IPS-18c (cell line): Measurements from ENCODE around the gene GSDMA.

Experiments used
- H3K4me3 ChIP-seq: 2 replicates; pipeline ENCODE4 v1.7.0; 2013; ENCODE audit warnings: low read depth, mild to moderate bottlenecking, low read length, moderate library complexity; ENCODE audit not compliant: insufficient read depth
- H3K9me3 ChIP-seq: one replicate; pipeline ENCODE4 v1.6.1; 2013; ENCODE audit warnings: mild to moderate bottlenecking, low read length, moderate library complexity; ENCODE audit not compliant: control insufficient read depth, insufficient read depth

The GSDMA gene

DNA sequence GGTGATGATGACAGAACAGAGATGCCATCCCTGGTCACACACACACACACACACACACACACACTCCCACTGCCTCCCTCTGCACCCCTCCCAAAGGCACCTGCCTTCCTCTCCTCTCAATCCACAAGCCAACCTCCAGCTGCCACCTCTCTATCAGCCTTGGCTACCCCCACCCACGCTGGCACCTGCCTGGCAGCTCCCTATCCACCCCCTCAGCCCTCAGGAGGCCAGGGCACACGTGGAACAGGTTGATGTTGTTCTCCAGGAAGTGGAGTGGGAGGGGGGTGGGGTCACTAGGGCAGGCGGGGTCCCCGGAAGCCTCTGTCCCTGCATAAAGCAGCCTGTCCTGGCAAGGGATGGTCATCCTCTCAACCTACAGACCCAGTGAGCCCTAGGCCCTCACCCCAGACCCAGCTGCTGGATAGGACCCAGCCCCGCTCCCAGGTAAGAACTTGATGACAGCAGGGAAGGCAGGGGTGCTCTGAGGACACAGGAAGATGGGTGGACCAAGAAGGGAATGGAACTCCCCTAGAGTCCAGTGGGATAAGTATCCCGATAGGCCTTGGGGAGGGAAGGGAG is at the start of gene GSDMA:
Gene GSDMA (plus strand): TSS at position 363 of the 579 bp plus-strand sequence. CDS start 2,684 bp downstream, outside the sequence.
- no peak within 1 kb of the TSS for H3K4me3 ChIP-seq
- H3K9me3 ChIP-seq = no peaks in the 10 kb centered on the region

DNA sequence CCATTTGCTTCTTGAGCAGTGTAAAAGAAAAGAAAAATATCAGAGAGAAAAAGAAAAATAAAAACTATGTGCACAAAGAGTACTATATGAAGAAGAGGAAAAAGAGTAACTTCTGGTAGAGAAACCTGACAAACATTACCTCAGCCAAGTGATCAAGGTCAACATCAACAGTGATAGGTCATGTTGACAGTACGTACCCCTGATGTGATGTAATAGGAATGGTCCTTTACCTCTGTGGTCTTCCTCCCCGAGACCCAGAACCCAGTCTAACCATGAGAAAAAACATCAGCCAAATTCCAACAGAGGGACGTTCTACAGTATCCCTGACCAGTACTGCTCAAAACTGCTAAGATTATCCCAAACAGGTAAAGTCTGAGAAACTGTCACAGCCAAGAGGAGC is 48.8 kb upstream of the GSDMA start:
- no peak overlapping the region for H3K4me3 ChIP-seq

DNA sequence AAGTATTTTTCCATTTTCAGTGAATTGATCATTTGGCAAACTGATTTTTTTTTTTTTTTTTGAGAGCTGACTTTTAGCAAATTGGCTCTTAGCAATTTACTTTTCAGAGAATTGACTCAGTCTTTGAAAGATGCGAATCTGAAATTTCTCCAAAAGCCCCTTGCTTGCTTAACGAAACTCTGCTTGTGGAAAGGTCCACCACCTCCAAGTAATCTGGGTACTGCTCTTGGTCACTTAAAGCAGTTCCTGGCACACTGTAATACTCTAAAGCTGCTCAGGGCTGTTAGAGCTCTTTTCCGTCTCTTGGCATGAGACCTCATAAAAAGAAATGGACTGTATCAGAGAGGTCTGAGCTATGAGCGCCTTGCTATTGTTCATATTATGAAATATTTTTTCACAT is 47.2 kb upstream of the GSDMA start:
- no peak overlapping the region for H3K4me3 ChIP-seq
- H3K9me3 ChIP-seq = no peaks in the 10 kb centered on the region

More for the DNA sequence above, 48.8 kb upstream of the GSDMA start:
- H3K9me3 ChIP-seq = no peaks in the 10 kb centered on the region

GRCh38 chr17:39916918-39917317 is 45.9 kb upstream of the GSDMA start:
- H3K4me3 ChIP-seq = no peak overlapping the region
- no peaks in the 10 kb centered on the region for H3K9me3 ChIP-seq

DNA sequence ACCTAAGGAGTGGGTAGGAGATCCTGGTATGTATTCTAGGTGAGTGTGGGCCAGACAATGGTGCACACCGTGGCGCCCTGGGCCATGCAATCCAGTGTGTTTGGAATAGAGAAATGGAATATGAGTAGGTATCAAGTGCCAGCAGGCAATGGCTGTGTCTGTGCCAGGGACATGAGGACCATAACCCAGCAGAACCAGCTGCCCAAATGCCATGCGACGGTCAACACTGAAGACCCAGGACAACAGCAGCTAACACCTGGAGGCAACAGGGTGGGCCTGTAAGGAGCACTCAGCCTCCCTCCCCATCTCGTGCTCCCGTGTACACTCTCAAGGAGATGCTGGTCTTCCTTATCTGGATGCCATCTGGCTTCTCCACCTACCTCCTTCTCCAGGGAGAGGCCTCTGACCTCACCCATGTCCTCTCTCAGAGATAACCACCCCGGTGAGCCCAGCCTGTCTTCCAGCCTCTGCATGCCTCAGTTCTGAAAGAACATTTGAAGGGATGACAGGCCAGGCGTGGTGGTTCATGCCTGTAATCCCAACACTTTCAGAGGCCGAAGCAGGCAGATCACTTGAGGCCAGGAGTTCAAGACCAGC is 43.6 kb upstream of the GSDMA start:
- H3K4me3 ChIP-seq = no peak overlapping the region
- no peaks in the 10 kb centered on the region for H3K9me3 ChIP-seq

DNA sequence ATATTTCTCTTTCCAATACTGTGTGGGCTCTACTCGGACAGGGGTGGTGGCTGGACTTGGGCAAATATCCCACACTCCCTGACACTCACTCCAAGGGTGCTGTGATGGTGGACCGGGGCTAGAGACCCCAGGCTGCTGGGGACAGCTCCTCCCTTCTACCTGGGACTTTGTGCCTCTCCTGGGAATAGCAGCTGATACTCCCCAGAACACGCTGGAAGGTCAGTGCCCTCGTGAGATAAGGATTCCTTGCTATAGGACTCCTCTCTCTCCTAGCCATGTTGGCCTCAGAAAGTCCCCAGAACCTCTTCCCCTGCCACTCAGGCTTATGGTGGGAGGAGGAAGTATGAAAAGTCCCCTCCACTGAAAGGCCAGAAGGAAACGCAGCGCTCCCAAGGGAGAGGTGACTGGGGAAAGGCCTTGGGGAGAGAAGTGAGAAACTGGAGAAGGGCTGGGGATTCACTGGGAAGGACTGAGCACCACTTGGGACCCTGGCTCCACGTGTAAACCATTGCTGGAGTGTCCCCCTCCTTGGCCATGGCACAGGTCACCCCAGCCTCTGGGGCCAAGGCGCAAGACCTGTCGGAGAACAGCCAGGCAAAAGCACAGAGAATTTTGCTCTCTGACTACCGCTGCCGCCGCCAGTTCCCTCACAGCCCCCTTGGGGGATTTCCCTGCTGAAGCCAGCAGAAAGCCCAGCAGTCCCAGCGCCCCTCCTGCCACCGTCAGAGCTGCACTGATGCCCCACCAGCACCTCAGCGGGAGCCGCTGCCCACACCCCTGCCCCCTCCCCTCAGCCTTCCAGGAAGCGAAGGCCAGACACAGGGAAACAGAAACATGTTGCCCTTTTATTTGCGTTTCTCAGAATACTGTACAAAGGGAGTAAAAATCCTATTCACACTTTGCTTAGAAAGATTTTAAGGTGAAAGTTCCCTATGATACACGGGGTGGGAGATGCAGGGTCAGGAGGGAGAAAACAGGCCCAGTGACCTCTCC is 42.3 kb upstream of the GSDMA start:
- no peak overlapping the region for H3K4me3 ChIP-seq
- H3K9me3 ChIP-seq = no peaks in the 10 kb centered on the region

- no peak overlapping the region for H3K4me3 ChIP-seq
- H3K9me3 ChIP-seq = no peaks in the 10 kb centered on the region
These were observed 41.5 kb upstream of the GSDMA start for GRCh38 chr17:39921323-39921722.

- H3K4me3 ChIP-seq = no peak overlapping the region
These were observed 40.8 kb upstream of the GSDMA start for GRCh38 chr17:39922006-39922405.

DNA sequence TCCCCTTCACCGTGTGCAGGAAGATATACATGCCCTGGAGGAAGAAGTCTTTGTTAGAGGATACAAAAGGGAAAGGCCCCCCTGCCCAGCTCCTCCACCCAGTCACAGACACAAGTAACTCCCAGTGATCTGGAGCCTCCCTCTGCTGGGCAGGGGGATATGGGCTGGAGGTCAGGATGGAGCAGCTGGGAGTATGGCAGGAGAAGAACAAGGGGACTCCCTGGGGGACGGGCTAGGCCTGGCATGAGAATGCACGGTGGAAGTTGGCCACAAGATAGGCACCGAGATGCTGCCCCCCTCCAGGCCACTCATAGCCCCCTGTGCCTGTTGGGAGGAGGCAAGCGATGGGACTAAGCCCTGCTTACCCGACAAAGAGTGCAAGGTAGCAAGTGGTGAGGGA is 39.6 kb upstream of the GSDMA start:
- Histone ChIP-seq H3K9me3 (peaks cover 3% of the 10 kb centered on the region), H3K4me3 (no peak overlapping the region)

More at GRCh38 chr17:39922006-39922405, 40.8 kb upstream of the GSDMA start:
- peaks cover 2% of the 10 kb centered on the region for H3K9me3 ChIP-seq

DNA sequence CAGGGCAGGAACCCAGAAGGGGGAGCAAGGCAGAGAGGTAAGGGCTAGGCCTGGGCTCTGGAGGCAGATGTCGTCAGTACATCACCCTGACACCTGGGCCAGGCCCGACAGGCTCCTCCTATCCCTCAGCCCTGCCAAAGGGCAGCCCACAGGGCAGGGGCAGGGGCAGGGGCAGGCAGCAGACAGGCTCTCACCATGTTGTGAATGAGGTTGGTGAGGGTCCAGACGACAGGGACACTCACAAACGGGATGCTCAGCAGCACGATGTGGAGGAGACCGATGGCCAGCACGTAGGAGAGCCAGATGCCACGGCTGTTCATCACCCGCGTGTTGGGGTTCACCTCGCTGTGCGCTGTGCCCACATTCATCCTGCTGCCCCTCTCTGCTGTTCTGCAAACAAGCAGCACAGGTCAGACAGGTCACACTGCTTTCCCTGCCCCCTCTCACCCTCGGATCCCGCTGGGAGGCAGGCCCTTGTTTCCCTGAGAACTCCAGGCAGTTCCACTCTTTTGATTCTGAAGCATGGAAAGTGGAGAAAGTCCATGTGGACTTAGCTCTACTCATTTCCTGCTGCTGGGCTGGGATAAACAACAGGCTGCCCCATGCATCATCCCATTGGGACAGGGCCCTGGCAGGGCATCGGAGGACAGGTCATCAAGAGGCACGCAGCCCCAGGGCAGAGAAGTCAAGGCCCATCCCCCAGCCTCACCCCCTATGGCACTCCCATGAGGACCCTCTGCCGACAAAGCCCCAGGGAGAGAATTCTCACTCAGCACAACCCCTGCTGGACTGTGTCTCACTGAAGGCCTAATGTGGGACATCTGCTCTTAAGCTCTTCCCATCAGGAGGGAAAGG is 38.7 kb upstream of the GSDMA start:
- Histone ChIP-seq H3K4me3 (no peak overlapping the region), H3K9me3 (peaks cover 3% of the 10 kb centered on the region)

DNA sequence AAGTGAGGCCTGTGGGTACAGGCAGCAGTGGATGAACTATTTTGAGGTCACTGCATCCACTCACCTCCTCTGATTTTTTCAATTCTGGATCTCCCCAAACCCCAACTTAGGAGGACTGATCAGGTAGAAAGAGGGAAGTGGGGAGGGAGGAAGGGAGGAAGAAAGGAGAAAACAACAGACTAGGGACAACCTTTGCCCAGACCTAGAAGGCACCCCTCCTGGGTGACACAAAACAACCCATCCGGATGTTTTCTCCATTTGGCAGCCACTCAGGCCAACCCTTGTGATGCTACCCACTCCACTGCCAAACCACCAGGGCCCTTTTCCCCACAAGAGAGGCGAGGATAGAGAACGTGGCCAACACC is 38.1 kb upstream of the GSDMA start:
- Histone ChIP-seq H3K4me3 (0 out of 2 replicates have a peak overlapping the region, but pooled peaks have one; percentile 3), H3K9me3 (peaks cover 3% of the 10 kb centered on the region)

- H3K4me3 ChIP-seq = 0 out of 2 replicates have a peak overlapping the region, but pooled peaks have one; percentile 80
- H3K9me3 ChIP-seq = peaks cover 3% of the 10 kb centered on the region
These were observed 37.3 kb upstream of the GSDMA start for GRCh38 chr17:39925282-39926134.

DNA sequence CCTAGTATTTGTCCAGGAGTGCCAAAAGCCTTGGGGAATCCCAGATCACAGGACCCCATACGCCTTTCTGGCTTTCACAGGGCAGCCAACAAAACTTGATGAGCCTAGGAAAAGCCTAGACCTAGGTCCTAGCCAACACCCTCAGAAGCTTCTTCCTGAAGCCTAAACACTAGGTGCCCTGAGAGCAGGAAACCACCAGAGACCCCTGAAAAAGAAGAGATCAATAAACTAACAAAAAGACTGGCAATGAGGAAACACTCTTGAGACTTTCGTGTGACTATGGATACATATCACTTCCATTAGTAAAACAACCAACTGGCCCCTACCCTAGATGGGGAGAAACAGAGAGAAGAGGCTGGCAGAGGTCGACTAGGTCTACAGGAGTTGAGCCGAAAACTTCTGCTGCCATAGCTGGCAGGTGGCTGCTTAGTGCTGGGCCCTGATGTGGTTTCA is 36.6 kb upstream of the GSDMA start:
- peak overlapping the region; percentile 80 for H3K4me3 ChIP-seq
- H3K9me3 ChIP-seq = peaks cover 3% of the 10 kb centered on the region

- Histone ChIP-seq H3K4me3 (peak overlapping the region; percentile 80), H3K9me3 (peaks cover 3% of the 10 kb centered on the region)
These were observed 36.2 kb upstream of the GSDMA start for GRCh38 chr17:39926588-39927100.

- peaks cover 3% of the 10 kb centered on the region for H3K9me3 ChIP-seq
- peak within 1 kb of the TSS; percentile 80 for H3K4me3 ChIP-seq
These were observed 35.5 kb upstream of the GSDMA start, which contains the start of the genes LRRC3C and ORMDL3 for GRCh38 chr17:39927101-39927928. Gene LRRC3C, plus strand, starts transcription at chr17:39927732. Its CDS starts 13,792 bp downstream, at chr17:39941524. Gene ORMDL3, minus strand, starts transcription at chr17:39927601. Its CDS starts 3,398 bp downstream, at chr17:39924203.
